HG03135 (cell line): ENCODE results near the gene CD81.
"Not testable (repeated sequence)": the region's sequence is repeated elsewhere in the genome, so short reads cannot be mapped to it uniquely, and the experiment has no call there.

Source experiments
- ATAC-seq: cut with Tn5 transposase; IDR thresholded peaks from one replicate; pipeline ENCODE4 v1.9.1; 2021; ENCODE audit warnings: mild to moderate bottlenecking, moderate library complexity; ENCODE audit not compliant: unreplicated experiment

CD81 gene

GRCh38 chr11:2355000-2355644, 22.0 kb upstream of the CD81 start:
- ATAC-seq = no peak

- ATAC-seq = no peak
Observed at GRCh38 chr11:2357246-2357645, 19.9 kb upstream of the CD81 start.

- ATAC-seq = not testable (repeated sequence)
Observed at GRCh38 chr11:2357651-2358050, 19.5 kb upstream of the CD81 start.

- no peak for ATAC-seq
Observed at GRCh38 chr11:2358754-2359442, 18.2 kb upstream of the CD81 start.

GRCh38 chr11:2359557-2359956, 17.6 kb upstream of the CD81 start:
- ATAC-seq = no peak

GRCh38 chr11:2360081-2360642, 16.9 kb upstream of the CD81 start:
- ATAC-seq = no peak

GRCh38 chr11:2361565-2361964, 15.5 kb upstream of the CD81 start:
- no peak for ATAC-seq

- no peak for ATAC-seq
Observed at GRCh38 chr11:2362414-2362813, 14.7 kb upstream of the CD81 start.

GRCh38 chr11:2363130-2363529, 14.0 kb upstream of the CD81 start:
- ATAC-seq = no peak

- no peak for ATAC-seq
Observed at GRCh38 chr11:2363577-2364370, 13.3 kb upstream of the CD81 start.

GRCh38 chr11:2364386-2364785, 12.7 kb upstream of the CD81 start:
- ATAC-seq = not testable (repeated sequence)

GRCh38 chr11:2365571-2366210, 11.4 kb upstream of the CD81 start:
- ATAC-seq = no peak

GRCh38 chr11:2366276-2366675, 10.8 kb upstream of the CD81 start:
- no peak for ATAC-seq

GRCh38 chr11:2366733-2367132, 10.4 kb upstream of the CD81 start:
- ATAC-seq = no peak

GRCh38 chr11:2367266-2368160, 9.6 kb upstream of the CD81 start:
- ATAC-seq = no peak

GRCh38 chr11:2368178-2368850, 8.8 kb upstream of the CD81 start:
- no peak for ATAC-seq

GRCh38 chr11:2368851-2369180, 8.3 kb upstream of the CD81 start:
- ATAC-seq = no peak

GRCh38 chr11:2369320-2369719, 7.8 kb upstream of the CD81 start:
- ATAC-seq = no peak

- ATAC-seq = no peak
Observed at GRCh38 chr11:2369896-2370295, 7.2 kb upstream of the CD81 start.
